Naive thymus-derived CD4-positive, alpha-beta T cell (primary cell): Measurements from ENCODE around the gene WDR26. TPM values are rescaled to one million over a fixed set of nuclear protein-coding genes. Genes with fewer than 3 reads are reported as not detected.

ENCODE experiments used
- ATAC-seq: fragments of 150-1000 bp; cut with Tn5 transposase; 2 replicates; pipeline ENCODE4 v1.10.0; 2021; ENCODE audit warnings: mild to moderate bottlenecking, moderate library complexity
- CTCF ChIA-PET: fragments of 350-600 bp; sonication (Branson Sonifier 250); formaldehyde crosslinking; loops from one replicate; lab custom pipeline; 2021; ENCODE audit warnings: antibody characterized with exemption; lab: Charles Lee
- POLR2A ChIA-PET: fragments of 350-600 bp; sonication (Branson Sonifier 250); formaldehyde crosslinking; loops from one replicate; lab custom pipeline; 2021; ENCODE audit warnings: antibody characterized with exemption, inconsistent platforms; lab: Charles Lee
- DNase-seq, 9 donors: peaks; one replicate each; pipeline versions ENCODE4 v3.0.0 to v3.0.0-alpha.2; 2020 to 2022; ENCODE audit warnings: mixed read lengths in 1 of 9
- H3K27ac ChIP-seq: one replicate; pipeline ENCODE4 v1.7.0; 2013; ENCODE audit warnings: mild to moderate bottlenecking, low read depth, low read length, moderate library complexity
- H3K27me3 ChIP-seq, 2 donors: one replicate each; pipeline ENCODE4 v1.7.0; 2013; ENCODE audit warnings: low read length in 2 of 2, mild to moderate bottlenecking in 2 of 2, moderate library complexity in 2 of 2; ENCODE audit not compliant: control insufficient read depth in 2 of 2, insufficient read depth in 2 of 2
- H3K36me3 ChIP-seq, 3 experiments: 1 replicate in 2 of 3; 2 replicates in 1 of 3; pipeline ENCODE4 v1.7.0; 2013; ENCODE audit warnings: low read length in 3 of 3, mild to moderate bottlenecking in 3 of 3, moderate library complexity in 1 of 3; ENCODE audit not compliant: insufficient read depth in 3 of 3, control insufficient read depth in 2 of 3
- H3K4me1 ChIP-seq, 2 donors: one replicate each; pipeline ENCODE4 v1.7.0; 2013; ENCODE audit warnings: low read length in 2 of 2, mild to moderate bottlenecking in 2 of 2, moderate library complexity in 1 of 2; ENCODE audit not compliant: control insufficient read depth in 2 of 2, insufficient read depth in 2 of 2
- H3K4me3 ChIP-seq: 2 replicates; pipeline ENCODE4 v1.7.0; 2013; ENCODE audit warnings: mild to moderate bottlenecking, low read length
- H3K9me3 ChIP-seq, 3 experiments: 1 replicate in 2 of 3; 2 replicates in 1 of 3; pipeline ENCODE4 v1.7.0; 2013; ENCODE audit warnings: low read length in 3 of 3; ENCODE audit not compliant: control insufficient read depth in 2 of 3
- H3K27ac Mint-ChIP-seq, 9 donors: one replicate each; pipeline ENCODE4 v1.8.0; 2020 to 2022; ENCODE audit warnings: mixed read lengths in 9 of 9, mild to moderate bottlenecking in 8 of 9, moderate library complexity in 5 of 9, inconsistent platforms in 2 of 9
- H3K27me3 Mint-ChIP-seq, 5 donors: one replicate each; pipeline ENCODE4 v1.8.0; 2021 to 2022; ENCODE audit warnings: mixed read lengths in 5 of 5, mild to moderate bottlenecking in 1 of 5
- H3K36me3 Mint-ChIP-seq, 5 donors: one replicate each; pipeline ENCODE4 v1.8.0; 2020 to 2022; ENCODE audit warnings: mixed read lengths in 5 of 5, mild to moderate bottlenecking in 3 of 5, inconsistent platforms in 1 of 5
- H3K4me1 Mint-ChIP-seq, 7 donors: one replicate each; pipeline ENCODE4 v1.8.0; 2020 to 2022; ENCODE audit warnings: mixed read lengths in 7 of 7, mild to moderate bottlenecking in 3 of 7, inconsistent platforms in 1 of 7
- H3K4me3 Mint-ChIP-seq, 10 donors: one replicate each; pipeline ENCODE4 v1.8.0; 2020 to 2022; ENCODE audit warnings: mild to moderate bottlenecking in 10 of 10, mixed read lengths in 10 of 10, moderate library complexity in 6 of 10, inconsistent platforms in 2 of 10
- H3K9me3 Mint-ChIP-seq, 11 donors: one replicate each; pipeline ENCODE4 v1.8.0; 2020 to 2022; ENCODE audit warnings: mixed read lengths in 11 of 11, mild to moderate bottlenecking in 4 of 11, inconsistent platforms in 1 of 11, moderate library complexity in 1 of 11
- intact Hi-C, 2 donors: fragments of 100-400 bp; cut with micrococcal nuclease; formaldehyde crosslinking; loops; one replicate each; pipeline ENCODE4 v1.15.1; 2023
- microRNA-seq: library from miRNA; unstranded; fragments of <30 nt; microRNA quantifications from one replicate; pipeline ENCODE4 v1.2.0, GENCODE V29; 2022; ENCODE audit warnings: borderline microRNAs expressed
- polyA plus RNA-seq, 2 donors: library from polyadenylated mRNA; unstranded; fragments of 300-500 nt; fragmentation: Illumina TruSeq; gene quantifications; one replicate each; pipeline ENCODE4 v1.2.3, GENCODE V29; 2021
- total RNA-seq, 6 experiments: library from RNA in 5 of 6; stranded (reverse) in 5 of 6; gene quantifications; 1 replicate in 5 of 6; 2 replicates in 1 of 6; pipeline ENCODE4 v1.2.3 and lab custom pipeline; 2021 to 2026

The WDR26 gene
- total and polyA plus RNA-seq, 7 experiments from 2014 or later: 1.7 to 164 (median 99.9) TPM

DNA sequence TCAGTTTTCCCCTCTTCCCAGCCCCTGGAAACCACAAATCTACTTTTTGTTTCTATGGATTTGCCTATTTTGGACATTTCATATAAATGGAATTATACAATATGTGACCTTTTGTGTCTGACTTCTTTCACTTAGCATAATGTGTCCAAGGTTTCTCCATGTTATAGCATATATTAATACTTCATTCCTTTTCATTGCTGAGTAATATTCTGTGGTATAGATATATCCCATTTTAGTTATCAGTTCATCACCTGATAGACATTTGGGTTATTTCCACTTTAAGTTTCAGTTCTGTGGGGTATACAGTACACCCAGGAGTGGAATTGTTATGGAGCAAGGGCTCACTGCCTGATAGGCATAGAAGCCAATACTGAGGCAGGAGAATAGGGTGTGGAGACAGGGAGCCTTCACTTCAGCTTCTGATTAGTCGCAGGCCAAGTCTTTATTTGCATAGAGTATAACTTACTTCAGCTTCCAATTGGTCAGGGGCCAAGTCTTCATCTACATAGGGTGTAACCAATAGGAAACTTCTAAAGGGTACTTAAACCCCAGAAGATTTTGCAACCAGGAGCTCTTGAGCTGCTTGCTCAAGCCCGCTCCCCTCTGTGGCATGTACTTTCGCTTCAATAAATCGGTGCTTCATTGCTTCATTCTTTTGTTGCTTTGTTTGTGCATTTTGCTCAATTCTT, 96.3 kb downstream of the WDR26 start:
- peaks cover 4 to 25% (median 15%) of the 10 kb centered on the region in 7 donors for H3K4me1 Mint-ChIP-seq
- ChIA-PET POLR2A (interaction anchor here (0.6 to 1.1 kb wide), 3 partner anchors 10 to 119 kb away, joined by 3 read pairs; no protein-coding TSS in a partner anchor), CTCF (no interaction called here)
- H3K27me3 ChIP-seq: no peaks in the 10 kb centered on the region
- H3K27ac Mint-ChIP-seq: peak overlapping the region in 1 of 9 donors; percentile 12
- H3K4me3 Mint-ChIP-seq: no peak overlapping the region
- H3K4me1 ChIP-seq: peaks cover 0 to 3% of the 10 kb centered on the region in 2 donors
- H3K27ac ChIP-seq: no peak overlapping the region
- peaks cover 0 to under 1% (median 0%) of the 10 kb centered on the region in 3 experiments for H3K9me3 ChIP-seq
- peaks cover 0 to 12% (median 0%) of the 10 kb centered on the region in 11 donors for H3K9me3 Mint-ChIP-seq
- H3K36me3 ChIP-seq: no peaks in the 10 kb centered on the region
- ATAC-seq (no peak), DNase-seq (no peak)
- H3K36me3 Mint-ChIP-seq: peaks cover 0 to 17% (median 0%) of the 10 kb centered on the region in 5 donors
- peaks cover 0 to 6% (median 0%) of the 10 kb centered on the region in 5 donors for H3K27me3 Mint-ChIP-seq
- intact Hi-C loops: no loop called here
- H3K4me3 ChIP-seq: no peak overlapping the region

Small RNAs within 50 kb of the gene (microRNA-seq; reads per million reads assigned to microRNA genes)
- gene MIR4742: 2.1 reads per million

Other genes starting within 250 kb of the WDR26 start
- gene NVL, start 104.6 kb downstream of the WDR26 start, total RNA-seq: 10 to 100 TPM; 23.9 to 48.6 (median 44.7) TPM
- gene NVL, start 104.6 kb downstream of the WDR26 start, polyA plus RNA-seq: 10 to 100 TPM; 16.1 to 17.7 TPM
- gene CNIH4, start 77.9 kb downstream of the WDR26 start, total RNA-seq: 10 to 100 TPM; 28.1 to 42.0 (median 39.8) TPM
- gene CNIH4, start 77.9 kb downstream of the WDR26 start, polyA plus RNA-seq: 10 to 100 TPM; 29.6 to 44.8 TPM
- gene CNIH3, start 181.5 kb upstream of the WDR26 start, total RNA-seq: 1 to 10 TPM; 1.0 to 4.2 (median 2.2) TPM
- gene CNIH3, start 181.5 kb upstream of the WDR26 start, polyA plus RNA-seq: 1 to 10 TPM; 1.2 TPM